HG03139 (cell line): Measurements from ENCODE around the gene NPHP4.

Source experiments
- ATAC-seq: cut with Tn5 transposase; IDR thresholded peaks from one replicate; pipeline ENCODE4 v1.9.1; 2021; ENCODE audit not compliant: unreplicated experiment

NPHP4 gene

DNA sequence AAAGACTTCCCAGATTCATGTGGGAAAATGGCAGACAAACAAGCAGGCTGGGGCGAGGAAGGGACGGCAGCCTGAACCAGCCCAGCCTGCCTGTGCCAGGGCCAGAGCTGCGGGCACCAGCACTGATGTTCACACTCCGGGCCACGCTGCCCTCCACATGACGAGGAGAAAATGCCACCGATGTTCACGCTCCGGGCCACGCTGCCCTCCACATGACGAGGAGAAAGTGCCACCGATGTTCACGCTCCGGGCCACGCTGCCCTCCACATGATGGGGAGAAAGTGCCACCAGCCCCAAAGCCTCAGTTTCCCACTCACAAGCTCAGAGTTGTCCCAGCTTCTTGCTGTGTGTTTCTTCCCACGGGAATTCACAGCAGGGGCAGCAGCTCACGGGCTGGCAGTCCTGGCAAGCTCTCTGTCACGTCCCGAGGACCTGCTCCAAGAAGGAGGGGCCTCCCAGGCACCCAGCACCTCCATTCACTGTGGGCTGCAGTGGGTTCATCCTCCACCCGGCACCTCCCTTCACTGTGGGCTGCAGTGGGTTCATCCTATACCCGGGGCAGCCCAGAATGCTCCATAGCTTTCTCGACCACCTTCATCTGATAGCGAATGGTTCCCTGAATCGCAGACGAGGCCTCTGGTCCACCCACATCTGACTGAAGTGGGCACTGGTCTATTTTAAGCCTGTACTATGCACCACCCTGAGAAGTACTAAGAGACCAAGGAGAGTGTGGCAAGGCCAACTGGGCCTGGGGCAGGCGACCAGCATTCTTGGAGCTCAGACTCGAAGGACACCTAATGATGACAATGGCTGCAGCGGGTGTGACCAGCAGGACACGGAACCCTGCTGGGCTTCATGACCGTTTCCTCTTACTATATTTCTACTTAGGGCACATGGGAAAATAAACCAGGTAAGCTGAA is 108.8 kb downstream of the NPHP4 start:
- no peak for ATAC-seq

DNA sequence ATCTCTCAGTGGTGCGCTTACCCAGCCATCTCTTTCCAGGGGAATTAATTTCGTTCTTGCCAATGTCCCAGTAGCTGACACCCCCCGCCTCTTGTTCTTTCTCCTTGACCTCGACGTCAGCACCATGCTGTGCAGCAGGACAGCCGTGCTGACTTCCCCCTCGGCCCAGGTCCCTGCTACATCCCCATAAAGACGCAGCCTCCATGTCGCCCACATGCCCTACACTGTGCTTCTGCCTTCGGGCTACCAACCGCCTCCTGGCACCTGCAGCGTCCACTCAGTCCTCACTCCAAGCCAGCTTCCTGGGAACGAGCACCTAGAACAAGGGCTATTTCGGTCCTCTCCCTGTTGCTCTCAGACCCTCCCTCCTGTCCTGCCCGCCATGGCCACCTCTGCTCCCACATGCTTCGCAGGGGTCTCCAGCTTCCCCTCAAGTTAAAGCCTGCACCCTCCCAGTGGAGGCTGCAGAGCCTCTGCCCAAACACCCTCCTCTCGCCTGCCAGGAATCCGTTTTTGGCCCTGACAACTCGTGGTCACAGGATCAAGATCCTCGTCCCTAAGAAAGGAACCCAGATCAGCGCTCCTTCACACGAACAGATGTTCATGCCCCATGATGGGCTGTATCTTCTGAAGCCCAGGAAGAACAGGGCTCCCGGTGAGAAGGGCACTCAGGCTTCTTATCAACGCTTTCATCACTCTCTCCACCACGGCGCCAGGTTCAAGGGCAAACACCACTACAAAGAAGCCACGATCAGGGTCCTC is 109.7 kb downstream of the NPHP4 start:
- ATAC-seq = no peak

DNA sequence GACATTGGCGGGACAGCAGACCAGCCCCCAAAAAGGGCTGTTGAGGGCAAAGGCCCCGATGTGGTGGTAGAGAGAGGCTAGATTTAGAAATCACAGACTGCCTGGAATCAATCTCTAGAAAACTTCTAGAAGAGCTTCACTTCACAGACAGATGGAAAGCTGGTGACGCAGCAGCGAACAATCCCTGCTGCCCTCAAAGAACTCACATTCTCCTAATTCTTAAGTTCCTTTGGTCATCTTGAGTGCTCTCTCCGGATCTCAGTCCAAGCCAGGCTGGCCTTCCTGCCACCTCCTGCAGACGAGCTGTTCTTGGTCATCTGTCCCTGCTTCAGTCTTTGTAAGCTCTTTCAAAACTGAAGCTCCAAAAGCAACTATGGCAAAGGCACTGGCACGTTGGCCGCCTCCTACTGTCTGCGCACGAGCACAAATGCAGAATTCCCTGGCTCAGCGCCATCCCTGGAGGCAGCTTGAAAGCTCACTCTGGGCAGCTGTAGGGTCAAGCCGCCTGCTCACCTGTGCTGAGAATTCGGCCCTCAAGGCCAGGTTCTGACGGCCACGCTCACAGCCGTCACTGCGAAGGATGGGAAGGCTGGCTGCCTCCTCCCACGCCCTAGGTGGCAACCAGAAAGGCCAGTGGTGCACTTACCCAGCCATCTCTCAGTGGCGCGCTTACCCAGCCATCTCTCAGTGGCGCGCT is 110.6 kb downstream of the NPHP4 start:
- ATAC-seq = no peak

DNA sequence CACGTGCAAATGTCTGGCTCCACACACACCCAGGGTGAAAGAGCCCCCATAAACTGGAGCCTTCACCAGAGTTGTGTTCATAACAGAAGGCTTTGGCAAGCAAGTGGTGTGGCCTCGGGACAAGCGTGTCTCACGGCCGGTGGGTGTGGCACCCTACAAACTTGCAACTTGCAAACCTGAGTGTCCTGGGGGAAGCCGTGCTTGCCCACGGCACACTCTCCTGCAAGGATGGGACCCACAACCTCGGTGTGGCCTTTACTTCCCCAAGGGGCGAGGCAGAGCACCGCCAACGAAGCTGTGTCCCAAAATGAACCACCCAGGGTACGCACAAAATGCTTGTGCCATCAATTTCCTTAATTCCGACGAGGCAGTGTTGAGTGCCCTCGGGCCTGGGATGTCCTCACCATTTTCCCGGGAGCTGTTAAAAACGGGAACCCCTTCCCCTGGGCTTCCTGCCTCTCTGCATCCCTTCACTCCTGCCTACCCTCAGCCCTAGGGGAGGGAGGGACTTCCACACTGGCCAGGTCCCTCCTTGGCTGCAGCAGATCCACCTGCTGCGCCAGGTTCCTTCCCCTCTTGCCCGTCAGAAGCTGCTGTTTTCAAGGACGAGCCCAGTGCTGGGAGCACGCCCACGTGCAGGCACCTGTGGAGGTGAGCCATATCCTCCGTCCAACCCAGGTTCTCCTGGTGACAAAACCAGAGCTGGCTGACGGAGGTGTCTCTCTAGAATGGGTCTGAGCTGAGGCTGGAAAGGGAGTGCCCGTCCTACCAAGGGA is 111.4 kb downstream of the NPHP4 start:
- ATAC-seq = no peak

GRCh38 chr1:5879421-5879820 is 112.8 kb downstream of the NPHP4 start:
- no peak for ATAC-seq

DNA sequence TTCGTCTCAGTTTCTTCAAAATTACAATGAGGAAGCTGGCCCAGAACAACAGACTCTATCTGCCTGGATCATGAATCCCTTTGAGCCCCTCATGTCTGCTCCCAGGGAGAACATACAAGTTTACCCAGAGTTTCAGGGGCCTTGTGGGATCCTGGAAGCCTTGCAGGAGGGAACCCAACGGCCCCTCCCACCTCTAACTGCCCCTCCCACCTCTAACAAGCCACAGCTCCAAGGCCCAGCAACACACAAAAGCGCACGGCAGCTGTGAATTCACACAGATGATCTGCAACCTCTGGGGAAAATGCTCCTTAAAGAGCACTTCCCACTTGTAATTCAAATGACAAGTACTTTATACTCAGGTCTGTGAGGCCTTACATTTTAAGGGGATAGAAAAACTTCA is 113.3 kb downstream of the NPHP4 start:
- no peak for ATAC-seq

- no peak for ATAC-seq
These were observed 114.3 kb downstream of the NPHP4 start for GRCh38 chr1:5877683-5878530.

GRCh38 chr1:5877001-5877400 is 115.2 kb downstream of the NPHP4 start:
- no peak for ATAC-seq

GRCh38 chr1:5876094-5876650 is 116.1 kb downstream of the NPHP4 start:
- ATAC-seq = no peak

DNA sequence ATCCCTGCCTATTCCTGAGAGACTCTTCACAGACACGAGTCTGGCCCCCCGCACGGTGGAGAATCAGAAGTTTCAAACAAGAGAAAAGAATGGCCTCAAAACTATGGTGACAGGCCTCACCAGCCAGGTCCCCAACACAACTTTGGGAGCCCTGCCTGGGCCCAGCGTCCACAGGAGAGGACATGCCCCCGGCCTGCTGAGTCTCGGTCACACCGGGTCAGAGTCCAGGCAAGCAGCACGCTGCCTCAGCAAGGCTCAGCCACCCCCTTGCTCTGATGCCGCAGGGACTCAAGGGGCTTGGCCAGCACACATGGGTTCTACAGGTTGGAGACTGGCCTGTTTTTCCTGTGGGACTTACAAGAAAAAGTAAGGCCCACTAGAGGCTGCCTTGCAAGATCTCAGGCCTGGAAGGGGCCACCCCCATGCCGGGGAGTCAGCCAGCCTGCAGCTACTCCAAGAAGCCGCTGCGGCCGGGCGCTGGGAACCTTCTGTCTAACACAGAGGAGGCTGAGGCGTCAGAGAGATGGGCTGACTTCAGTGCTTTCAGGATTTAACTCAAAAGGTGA is 116.8 kb downstream of the NPHP4 start:
- ATAC-seq = no peak

DNA sequence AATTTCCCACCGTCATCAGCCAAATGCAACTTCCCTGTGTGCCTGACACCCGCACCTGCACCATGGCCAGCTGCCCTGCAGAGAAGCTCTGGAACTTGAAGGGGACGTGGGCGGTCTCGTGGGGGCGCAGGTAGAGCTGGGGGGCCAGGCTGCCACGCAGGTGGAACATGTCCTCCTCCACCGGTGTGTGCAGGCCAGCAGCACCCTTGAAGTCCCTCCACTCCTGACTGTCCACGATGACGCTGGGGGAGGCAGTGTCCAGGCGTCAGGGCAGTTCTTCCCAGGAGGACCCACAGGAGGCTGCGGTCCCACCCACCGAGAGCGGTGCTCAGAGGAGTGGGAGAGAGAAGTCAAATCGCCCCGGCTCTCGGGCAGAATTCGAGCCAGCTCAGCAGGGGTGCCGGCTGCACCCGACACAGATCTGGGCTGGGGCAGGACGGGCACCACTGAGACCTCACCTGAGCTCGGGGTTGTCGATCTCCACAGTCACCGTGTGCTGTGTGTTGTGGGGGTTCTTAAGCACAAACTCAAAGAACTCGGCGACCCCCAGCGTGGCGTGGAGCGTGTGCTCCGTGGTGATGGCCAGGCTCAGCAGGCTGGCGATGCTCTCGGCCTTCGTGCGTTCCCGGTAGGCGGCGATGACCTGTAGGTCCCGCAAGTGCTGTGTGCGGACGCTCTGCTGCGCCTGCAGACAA is 117.7 kb downstream of the NPHP4 start:
- no peak for ATAC-seq

DNA sequence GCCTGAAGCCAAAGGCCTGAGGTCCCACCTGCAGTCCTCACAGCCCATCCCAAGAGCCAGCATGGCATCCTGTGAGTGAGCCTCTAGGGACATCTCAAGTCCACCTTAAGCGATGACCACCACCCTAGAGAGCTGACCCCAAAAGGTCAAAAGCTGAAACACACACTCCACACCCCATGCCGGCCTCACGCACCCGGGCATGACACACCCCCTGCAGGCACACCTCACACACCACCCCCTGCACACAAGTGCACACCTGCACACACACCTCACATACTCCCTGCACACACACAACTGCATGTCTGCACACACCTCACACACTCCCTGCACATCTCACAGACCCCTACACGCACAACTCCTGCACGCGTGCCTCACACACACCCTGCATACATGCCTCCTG is 118.7 kb downstream of the NPHP4 start:
- no peak for ATAC-seq

GRCh38 chr1:5872886-5873285 is 119.3 kb downstream of the NPHP4 start:
- ATAC-seq = no peak

DNA sequence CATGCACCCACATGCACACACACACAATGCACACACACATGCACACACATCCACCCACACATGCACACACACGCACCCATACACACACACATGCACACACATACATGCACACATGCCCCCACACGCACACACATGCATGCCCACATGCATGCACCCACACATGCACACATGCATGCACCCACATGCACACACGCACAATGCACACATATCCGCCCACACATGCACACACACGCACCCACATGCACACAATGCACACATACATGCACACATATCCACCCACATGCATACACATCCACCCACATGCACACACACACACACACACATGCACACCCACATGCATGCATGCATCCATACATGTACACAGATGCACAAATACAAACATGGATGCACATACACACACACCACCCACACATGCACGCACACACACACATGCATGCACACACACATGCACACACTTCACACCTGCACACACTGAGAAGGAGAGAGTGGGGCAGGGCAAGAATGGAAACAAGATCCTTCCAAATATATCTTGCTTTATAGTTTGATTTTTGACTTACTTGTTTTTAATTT is 123.2 kb downstream of the NPHP4 start:
- no peak for ATAC-seq

- no peak for ATAC-seq
These were observed 126.5 kb downstream of the NPHP4 start for GRCh38 chr1:5865774-5866173.

- no peak for ATAC-seq
These were observed 127.2 kb downstream of the NPHP4 start for GRCh38 chr1:5865056-5865455.

- no peak for ATAC-seq
These were observed 128.0 kb downstream of the NPHP4 start for GRCh38 chr1:5864256-5864655.

GRCh38 chr1:5863238-5863637 is 129.0 kb downstream of the NPHP4 start:
- ATAC-seq = no peak
